H1 (cell line): ENCODE results near the gene TPRKB. TPM values are rescaled to one million over a fixed set of nuclear protein-coding genes. Genes with fewer than 3 reads are reported as not detected.

Experiments
- CTCF ChIA-PET: fragments of 300-600 bp; sonication (Branson Sonifier 250); formaldehyde crosslinking; loops from one replicate; lab custom pipeline; 2021; ENCODE audit not compliant: partially characterized antibody; lab: Charles Lee
- POLR2A ChIA-PET: fragments of 300-600 bp; sonication (Branson Sonifier 250); formaldehyde crosslinking; loops from one replicate; lab custom pipeline; 2021; ENCODE audit warnings: inconsistent platforms; ENCODE audit not compliant: partially characterized antibody; lab: Charles Lee
- DNase-seq, 2 experiments: peaks; one replicate each; pipeline versions ENCODE4 v3.0.0 to v3.0.0-alpha.2; 2010 to 2022; ENCODE audit warnings: low spot score in 2 of 2, low read depth in 1 of 2, mixed read lengths in 1 of 2
- FAIRE-seq: peaks from 2 replicates; lab custom pipeline; 2011; peaks lifted over from hg19 to GRCh38; lab: Jason Lieb, UNC
- H2AFZ ChIP-seq: 2 replicates; pipeline ENCODE4 v1.8.1; 2012; ENCODE audit warnings: low read length, inconsistent platforms
- H2AK5ac ChIP-seq: 2 replicates; pipeline ENCODE4 v1.6.1; 2013; ENCODE audit warnings: low read depth, low read length
- H2BK120ac ChIP-seq: replicated peaks from 2 replicates; pipeline ENCODE3; 2013; ENCODE audit warnings: low read depth, low read length, inconsistent platforms
- H2BK12ac ChIP-seq: 2 replicates; pipeline ENCODE4 v1.6.1; 2013; ENCODE audit warnings: low read depth, low read length
- H2BK15ac ChIP-seq: 2 replicates; pipeline ENCODE4 v1.6.1; 2013; ENCODE audit warnings: low read length
- H2BK20ac ChIP-seq: 2 replicates; pipeline ENCODE4 v1.6.1; 2013; ENCODE audit warnings: low read length
- H2BK5ac ChIP-seq: 2 replicates; pipeline ENCODE4 v1.6.1; 2013; ENCODE audit warnings: low read depth, low read length
- H3K14ac ChIP-seq: 2 replicates; pipeline ENCODE4 v1.6.1; 2013; ENCODE audit warnings: inconsistent platforms; ENCODE audit not compliant: insufficient read length
- H3K18ac ChIP-seq: 2 replicates; pipeline ENCODE4 v1.6.1; 2013; ENCODE audit warnings: low read length; ENCODE audit errors: extremely low read depth
- H3K23ac ChIP-seq: 2 replicates; pipeline ENCODE4 v1.6.1; 2013; ENCODE audit warnings: inconsistent platforms; ENCODE audit not compliant: insufficient read length
- H3K23me2 ChIP-seq: 2 replicates; pipeline ENCODE4 v1.6.1; 2013; ENCODE audit warnings: low read depth, low read length
- H3K27ac ChIP-seq: 2 replicates; pipeline ENCODE4 v1.6.1; 2011; ENCODE audit warnings: low read depth, low read length, inconsistent platforms
- H3K27me3 ChIP-seq, 4 experiments: replicated peaks in 1 of 4; 1 replicate in 1 of 4; 2 replicates in 3 of 4; pipeline versions ENCODE4 v1.6.1 to v1.8.1; 2011 to 2013; ENCODE audit warnings: low read length in 3 of 4, mild to moderate bottlenecking in 3 of 4, inconsistent platforms in 2 of 4, mixed read lengths in 2 of 4, moderate library complexity in 1 of 4; ENCODE audit not compliant: control insufficient read depth in 3 of 4, insufficient read depth in 3 of 4; ENCODE audit errors: extremely low read depth in 1 of 4
- H3K36me3 ChIP-seq, 4 experiments: 2 replicates each; pipeline versions ENCODE4 v1.6.1 to v1.8.1; 2011 to 2013; ENCODE audit warnings: mild to moderate bottlenecking in 4 of 4, low read length in 3 of 4, moderate library complexity in 2 of 4, control low read depth in 1 of 4, inconsistent platforms in 1 of 4; ENCODE audit not compliant: insufficient read depth in 4 of 4, control insufficient read depth in 2 of 4
- H3K4ac ChIP-seq: replicated peaks from 2 replicates; pipeline ENCODE3; 2013; ENCODE audit warnings: low read length, low read depth, mixed read lengths, inconsistent platforms; ENCODE audit not compliant: insufficient read length
- H3K4me1 ChIP-seq, 4 experiments: replicated peaks in 1 of 4; 1 replicate in 1 of 4; 2 replicates in 3 of 4; pipeline versions ENCODE4 v1.6.1 to v1.8.1; 2011 to 2013; ENCODE audit warnings: low read length in 3 of 4, inconsistent platforms in 2 of 4, mixed read lengths in 1 of 4; ENCODE audit not compliant: insufficient read depth in 4 of 4, control insufficient read depth in 3 of 4
- H3K4me2 ChIP-seq, 2 experiments: 2 replicates each; pipeline versions ENCODE4 v1.6.1 to v1.8.1; 2011 to 2013; ENCODE audit warnings: low read depth in 2 of 2, low read length in 2 of 2, control low read depth in 1 of 2, inconsistent platforms in 1 of 2, mild to moderate bottlenecking in 1 of 2; ENCODE audit not compliant: insufficient read depth in 1 of 2
- H3K4me3 ChIP-seq, 4 experiments: fragments of 200-600, 300-600 bp in 1 of 4; sonication (generic), shearing (Covaris generic), sonication (Bioruptor Twin) in 1 of 4; 2 replicates each; pipeline versions ENCODE4 v1.5.1 to v1.8.1; 2011 to 2016; ENCODE audit warnings: low read length in 4 of 4, low read depth in 3 of 4, control low read depth in 2 of 4, inconsistent platforms in 2 of 4, mild to moderate bottlenecking in 2 of 4, mixed read lengths in 1 of 4, moderate library complexity in 1 of 4; ENCODE audit not compliant: insufficient read depth in 2 of 4; ENCODE audit errors: extremely low read depth in 1 of 4
- H3K56ac ChIP-seq: replicated peaks from 2 replicates; pipeline ENCODE3; 2013; ENCODE audit warnings: low read depth, mild to moderate bottlenecking, mixed read lengths, low read length, inconsistent platforms; ENCODE audit not compliant: insufficient read length
- H3K79me1 ChIP-seq: 2 replicates; pipeline ENCODE4 v1.6.1; 2013; ENCODE audit warnings: low read depth, low read length, control low read depth
- H3K79me2 ChIP-seq, 2 experiments: 2 replicates each; pipeline versions ENCODE4 v1.6.1 to v1.8.1; 2012 to 2013; ENCODE audit warnings: low read length in 2 of 2, mild to moderate bottlenecking in 2 of 2, inconsistent platforms in 1 of 2; ENCODE audit not compliant: insufficient read depth in 2 of 2, control insufficient read depth in 1 of 2
- H3K9ac ChIP-seq, 4 experiments: replicated peaks in 1 of 4; 1 replicate in 1 of 4; 2 replicates in 3 of 4; pipeline versions ENCODE4 v1.6.1 to v1.8.1; 2011 to 2013; ENCODE audit warnings: low read depth in 3 of 4, low read length in 3 of 4, control low read depth in 2 of 4, mild to moderate bottlenecking in 2 of 4, moderate library complexity in 2 of 4, inconsistent platforms in 1 of 4; ENCODE audit errors: extremely low read depth in 1 of 4
- H3K9me3 ChIP-seq, 2 experiments: 2 replicates each; pipeline versions ENCODE4 v1.6.1 to v1.8.1; 2012 to 2013; ENCODE audit warnings: mild to moderate bottlenecking in 2 of 2, moderate library complexity in 2 of 2, control low read depth in 1 of 2, inconsistent platforms in 1 of 2, low read depth in 1 of 2, low read length in 1 of 2, mixed read lengths in 1 of 2; ENCODE audit not compliant: insufficient read depth in 2 of 2
- H4K20me1 ChIP-seq, 2 experiments: replicated peaks in 1 of 2; 2 replicates each; pipeline versions ENCODE3 to v1.8.1; 2011 to 2013; ENCODE audit warnings: inconsistent platforms in 2 of 2, low read length in 2 of 2, mild to moderate bottlenecking in 1 of 2; ENCODE audit not compliant: insufficient read depth in 2 of 2, control insufficient read depth in 1 of 2
- H4K5ac ChIP-seq: 2 replicates; pipeline ENCODE4 v1.6.1; 2013; ENCODE audit warnings: low read length, low read depth, mixed read lengths, inconsistent platforms; ENCODE audit not compliant: insufficient read length
- H4K8ac ChIP-seq: 2 replicates; pipeline ENCODE4 v1.8.0; 2013; ENCODE audit warnings: mild to moderate bottlenecking, moderate library complexity, low read length, inconsistent platforms; ENCODE audit not compliant: insufficient read depth; ENCODE audit errors: extremely low read depth
- H4K91ac ChIP-seq: replicated peaks from 2 replicates; pipeline ENCODE3; 2013; ENCODE audit warnings: low read length, mixed read lengths, inconsistent platforms; ENCODE audit not compliant: insufficient read length
- ASH2L ChIP-seq: fragments of 200-600, 300-600 bp; sonication (generic); IDR thresholded peaks from one replicate; pipeline ENCODE4 v1.7.1; 2017; ENCODE audit warnings: low read length
- ATF3 ChIP-seq: IDR thresholded peaks from 2 replicates; pipeline ENCODE4 v1.6.1; 2011; ENCODE audit warnings: low read depth, mild to moderate bottlenecking, low read length; ENCODE audit not compliant: insufficient read depth
- BACH1 ChIP-seq: IDR thresholded peaks from 2 replicates; pipeline ENCODE4 v1.6.1; 2012; ENCODE audit warnings: low read length, improper control_type of control experiment
- CHD1 ChIP-seq: IDR thresholded peaks from 2 replicates; pipeline ENCODE4 v1.6.1; 2012; ENCODE audit warnings: low read depth, low read length, improper control_type of control experiment
- CREB1 ChIP-seq: IDR thresholded peaks from 2 replicates; pipeline ENCODE4 v1.6.1; 2012; ENCODE audit warnings: inconsistent platforms
- JUND ChIP-seq: IDR thresholded peaks from 2 replicates; pipeline ENCODE4 v1.6.1; 2011; ENCODE audit warnings: mild to moderate bottlenecking, improper control_type of control experiment, low read length
- KDM1A ChIP-seq: fragments of 200-600, 300-600 bp; sonication (generic); IDR thresholded peaks from 2 replicates; pipeline ENCODE4 v1.7.1; 2016; ENCODE audit warnings: mild to moderate bottlenecking, low read length, borderline replicate concordance
- NANOG ChIP-seq: IDR thresholded peaks from 2 replicates; pipeline ENCODE4 v1.6.1; 2011; ENCODE audit warnings: low read length, low read depth, mild to moderate bottlenecking, inconsistent platforms; ENCODE audit not compliant: insufficient read depth, poor library complexity, severe bottlenecking
- RBBP5 ChIP-seq: IDR thresholded peaks from 2 replicates; pipeline ENCODE4 v1.7.1; 2012; ENCODE audit warnings: low read depth, mild to moderate bottlenecking, inconsistent platforms, low read length, moderate library complexity, borderline replicate concordance
- SIRT6 ChIP-seq: IDR thresholded peaks from one replicate; pipeline ENCODE4 v1.7.1; 2012; ENCODE audit warnings: low read length, inconsistent platforms
- YY1 ChIP-seq: IDR thresholded peaks from 2 replicates; pipeline ENCODE4 v1.6.1; 2011; ENCODE audit warnings: low read depth, mild to moderate bottlenecking, low read length
- WGBS, 2 experiments: shearing (Covaris generic) in 1 of 2; methylation state at CpG; one replicate each; pipeline versions ENCODE4 v1.1.6 to v1.1.7; 2013 to 2015; ENCODE audit warnings: low lambda C conversion rate in 2 of 2, mixed read lengths in 2 of 2, inconsistent platforms in 1 of 2, low coverage in 1 of 2, missing lambda C conversion rate in 1 of 2; ENCODE audit not compliant: insufficient replicate concordance in 2 of 2, insufficient coverage in 1 of 2, insufficient read length in 1 of 2; ENCODE audit errors: extremely low coverage in 1 of 2, missing lambda C conversion rate in 1 of 2; 5-methylcytosine and 5-hydroxymethylcytosine counted together
- polyA plus RNA-seq, 7 experiments: library from polyadenylated mRNA; depleted of rRNA in 3 of 7; stranded (reverse) in 5 of 7; unstranded in 2 of 7; fragments of >200 nt in 5 of 7; fragments of 200-250 nt in 2 of 7; gene quantifications; 1 replicate in 5 of 7; 2 replicates in 1 of 7; 4 replicates in 1 of 7; pipeline versions ENCODE4 v1.2.1 to v1.2.3, GENCODE V29; 2011 to 2013; ENCODE audit warnings: missing spikeins in 2 of 7, mixed read lengths in 2 of 7
- total RNA-seq: library from RNA; stranded (reverse); fragmentation: NEBNext Ultra II Directional; extraction: Animal tissue kit (Norgen Biotek cat#: 25700); gene quantifications from 2 replicates; pipeline ENCODE4 v1.2.1, GENCODE V29; 2021

TPRKB gene
- total and polyA plus RNA-seq, 2 of the 8 experiments (the other 6 are each of a cell fraction or from before 2014, with no cell fraction given), result 40.3 to 41.6 TPM

- H2AFZ ChIP-seq, result no peak overlapping the region
- TF ChIP-seq ASH2L (no peak), JUND (no peak), YY1 (no peak), CHD1 (no peak), SIRT6 (no peak), CREB1 (no peak), BACH1 (no peak), KDM1A (no peak), ATF3 (no peak), NANOG (no peak), RBBP5 (no peak)
- H2AK5ac ChIP-seq, result no peak overlapping the region
- no peak overlapping the region for H3K4ac ChIP-seq
- no peaks in the 10 kb centered on the region for H3K27me3 ChIP-seq
- H2BK15ac ChIP-seq, result no peak overlapping the region
- FAIRE-seq (no peak), DNase-seq (no peak)
- no peak overlapping the region for H4K8ac ChIP-seq
- WGBS, 2 experiments, result 94% methylated on average over 1 of the region's 1 CpG; no CpG with 5 or more reads in 1 of the 2 experiments
- POLR2A ChIA-PET, result interaction anchor here (0.6 kb wide), 2 partner anchors 85 to 416 kb away, joined by 3 to 4 read pairs; no protein-coding TSS in a partner anchor
- no peak overlapping the region for H2BK120ac ChIP-seq
- H3K18ac ChIP-seq, result no peak overlapping the region
- no peak overlapping the region for H3K23ac ChIP-seq
- no peak overlapping the region for H4K91ac ChIP-seq
- H3K23me2 ChIP-seq, result no peaks in the 10 kb centered on the region
- H3K14ac ChIP-seq, result no peak overlapping the region
- H2BK12ac ChIP-seq, result no peak overlapping the region
- peaks cover 7 to 51% (median 29%) of the 10 kb centered on the region in 4 experiments for H3K36me3 ChIP-seq
- peaks cover 0 to 2% of the 10 kb centered on the region in 2 experiments for H4K20me1 ChIP-seq
- H3K4me1 ChIP-seq, result no peaks in the 10 kb centered on the region
- no peaks in the 10 kb centered on the region for H3K79me2 ChIP-seq
- no peak overlapping the region for H3K56ac ChIP-seq
- H3K27ac ChIP-seq, result no peak overlapping the region
- H3K4me2 ChIP-seq, result no peak overlapping the region
- H3K4me3 ChIP-seq, result no peak overlapping the region
- CTCF ChIA-PET, result no interaction called here
- no peak overlapping the region for H2BK20ac ChIP-seq
- H3K9me3 ChIP-seq, result no peaks in the 10 kb centered on the region
- no peak overlapping the region for H2BK5ac ChIP-seq
- no peak overlapping the region for H4K5ac ChIP-seq
- peaks cover 3% of the 10 kb centered on the region; the same call in 1 of the 2 replicates for H3K79me1 ChIP-seq
- H3K9ac ChIP-seq, result no peak overlapping the region
Measured at GRCh38 chr2:73766349-73766748, 29.2 kb upstream of the TPRKB start.
